Mesodermal cell (in vitro differentiated cells): ENCODE measurements around the gene CEP290.
A peak's percentile ranks its signal among the peaks of the same experiment; 100 is the strongest.
"Not testable (repeated sequence)": the region's sequence is repeated elsewhere in the genome, so short reads cannot be mapped to it uniquely, and the experiment has no call there.

Experiments used
- H3K27ac ChIP-seq: 2 replicates; pipeline ENCODE4 v1.7.0; 2013; ENCODE audit warnings: mild to moderate bottlenecking, low read depth, low read length, moderate library complexity; ENCODE audit not compliant: severe bottlenecking
- H3K36me3 ChIP-seq: 2 replicates; pipeline ENCODE4 v1.7.1; 2013; ENCODE audit warnings: mild to moderate bottlenecking, low read length, moderate library complexity; ENCODE audit not compliant: control insufficient read depth, insufficient read depth
- H3K4me1 ChIP-seq: one replicate; pipeline ENCODE4 v1.7.1; 2013; ENCODE audit warnings: mild to moderate bottlenecking, low read length; ENCODE audit not compliant: insufficient read depth, control insufficient read depth, poor library complexity, severe bottlenecking
- H3K4me3 ChIP-seq: 2 replicates; pipeline ENCODE4 v1.7.0; 2013; ENCODE audit warnings: low read length, control low read depth, mild to moderate bottlenecking; ENCODE audit not compliant: insufficient read depth, poor library complexity, severe bottlenecking; ENCODE audit errors: extremely low read depth
- H3K9me3 ChIP-seq: 2 replicates; pipeline ENCODE4 v1.7.1; 2013; ENCODE audit warnings: mild to moderate bottlenecking, low read length, moderate library complexity; ENCODE audit not compliant: control insufficient read depth
- WGBS, 2 experiments: methylation state at CpG; one replicate each; pipeline ENCODE4 v1.1.5; 2013; ENCODE audit warnings: missing lambda C conversion rate in 2 of 2; ENCODE audit not compliant: insufficient coverage in 2 of 2; 5-methylcytosine and 5-hydroxymethylcytosine counted together

Gene CEP290

GRCh38 chr12:88144037-88144436 lies 2.1 kb upstream of the CEP290 start:
- Histone ChIP-seq H3K36me3 (no peaks in the 10 kb centered on the region), H3K4me3 (no peak overlapping the region), H3K4me1 (peaks cover 3% of the 10 kb centered on the region), H3K9me3 (no peaks in the 10 kb centered on the region), H3K27ac (no peak overlapping the region)
- 93 to 100% methylated on average over 1 to 3 of the region's 5 CpGs for WGBS, 2 experiments

- Histone ChIP-seq H3K9me3 (no peaks in the 10 kb centered on the region), H3K27ac (peak overlapping the region; percentile 50), H3K4me3 (peak overlapping the region; percentile 87), H3K4me1 (peaks cover 3% of the 10 kb centered on the region), H3K36me3 (peaks cover 6% of the 10 kb centered on the region)
- 0 to 2% methylated on average over 9 to 17 of the region's 18 CpGs for WGBS, 2 experiments
Observed at GRCh38 chr12:88142610-88142991, 713 bp upstream of the CEP290 start.

- H3K27ac ChIP-seq = peak overlapping the region; percentile 61
- no peaks in the 10 kb centered on the region for H3K9me3 ChIP-seq
- H3K4me3 ChIP-seq = peak overlapping the region; percentile 87
- 17 to 46% methylated on average over 5 to 7 of the region's 13 CpGs for WGBS, 2 experiments
- peaks cover 7% of the 10 kb centered on the region for H3K36me3 ChIP-seq
- H3K4me1 ChIP-seq = peaks cover 3% of the 10 kb centered on the region
Observed at GRCh38 chr12:88141425-88141773, 489 bp downstream of the CEP290 start.

GRCh38 chr12:88139711-88140110 lies 2.2 kb downstream of the CEP290 start:
- H3K9me3 ChIP-seq, H3K4me3 ChIP-seq, H3K27ac ChIP-seq, H3K4me1 ChIP-seq: not testable (repeated sequence)
- 89 to 96% methylated on average over 4 of the region's 4 CpGs for WGBS, 2 experiments
- H3K36me3 ChIP-seq = peaks cover 12% of the 10 kb centered on the region

GRCh38 chr12:88133181-88133580 lies 8.7 kb downstream of the CEP290 start:
- H3K9me3 ChIP-seq, H3K27ac ChIP-seq, H3K4me1 ChIP-seq, H3K4me3 ChIP-seq: not testable (repeated sequence)
- no CpG with 5 or more reads among the region's 2 CpGs for WGBS, 2 experiments
- peaks cover 23% of the 10 kb centered on the region for H3K36me3 ChIP-seq

GRCh38 chr12:88132392-88132791 lies 9.5 kb downstream of the CEP290 start:
- no peak overlapping the region for H3K27ac ChIP-seq
- peaks cover 17% of the 10 kb centered on the region for H3K36me3 ChIP-seq
- H3K4me3 ChIP-seq = no peak overlapping the region
- no peaks in the 10 kb centered on the region for H3K9me3 ChIP-seq
- H3K4me1 ChIP-seq = no peaks in the 10 kb centered on the region

GRCh38 chr12:88127855-88128254 lies 14.0 kb downstream of the CEP290 start:
- Histone ChIP-seq H3K4me3 (no peak overlapping the region), H3K4me1 (no peaks in the 10 kb centered on the region), H3K9me3 (no peaks in the 10 kb centered on the region), H3K27ac (no peak overlapping the region), H3K36me3 (peaks cover 8% of the 10 kb centered on the region)
- 83% methylated on average over 1 of the region's 3 CpGs; no CpG with 5 or more reads in 1 of the 2 experiments for whole genome bisulfite sequencing, 2 experiments

- no peak overlapping the region for H3K4me3 ChIP-seq
- H3K36me3 ChIP-seq = peaks cover 8% of the 10 kb centered on the region
Observed at GRCh38 chr12:88127099-88127498, 14.8 kb downstream of the CEP290 start.

GRCh38 chr12:88122666-88123065 lies 19.2 kb downstream of the CEP290 start:
- H3K9me3 ChIP-seq = no peaks in the 10 kb centered on the region
- H3K36me3 ChIP-seq = peaks cover 20% of the 10 kb centered on the region
- no peaks in the 10 kb centered on the region for H3K4me1 ChIP-seq
- 51 to 59% methylated on average over 3 of the region's 4 CpGs for WGBS, 2 experiments
- H3K27ac ChIP-seq = no peak overlapping the region
- H3K4me3 ChIP-seq = no peak overlapping the region

More at GRCh38 chr12:88127099-88127498, 14.8 kb downstream of the CEP290 start:
- H3K27ac ChIP-seq = no peak overlapping the region
- no peaks in the 10 kb centered on the region for H3K9me3 ChIP-seq
- WGBS, 2 experiments = 93 to 100% methylated on average over 1 to 3 of the region's 3 CpGs
- no peaks in the 10 kb centered on the region for H3K4me1 ChIP-seq

GRCh38 chr12:88113871-88114270 lies 28.0 kb downstream of the CEP290 start:
- Histone ChIP-seq H3K27ac (no peak overlapping the region), H3K9me3 (no peaks in the 10 kb centered on the region), H3K4me1 (no peaks in the 10 kb centered on the region), H3K4me3 (no peak overlapping the region), H3K36me3 (peaks cover 28% of the 10 kb centered on the region)
- WGBS, 2 experiments = 0 to 73% methylated on average over 1 to 2 of the region's 3 CpGs

- H3K4me3 ChIP-seq = no peak overlapping the region
Observed at GRCh38 chr12:88111074-88111652, 30.7 kb downstream of the CEP290 start.

More at GRCh38 chr12:88111074-88111652, 30.7 kb downstream of the CEP290 start:
- WGBS, 2 experiments = no CpG with 5 or more reads among the region's 1 CpG
- Histone ChIP-seq H3K36me3 (peaks cover 18% of the 10 kb centered on the region), H3K27ac (no peak overlapping the region), H3K4me1 (no peaks in the 10 kb centered on the region), H3K9me3 (no peaks in the 10 kb centered on the region)
